ENCODE results near the gene TRAP1. TPM values are rescaled to one million over a fixed set of nuclear protein-coding genes. Genes with fewer than 3 reads are reported as not detected.

The TRAP1 gene
- total RNA-seq, 1 experiment from 2014 or later, result 232 TPM

DNA sequence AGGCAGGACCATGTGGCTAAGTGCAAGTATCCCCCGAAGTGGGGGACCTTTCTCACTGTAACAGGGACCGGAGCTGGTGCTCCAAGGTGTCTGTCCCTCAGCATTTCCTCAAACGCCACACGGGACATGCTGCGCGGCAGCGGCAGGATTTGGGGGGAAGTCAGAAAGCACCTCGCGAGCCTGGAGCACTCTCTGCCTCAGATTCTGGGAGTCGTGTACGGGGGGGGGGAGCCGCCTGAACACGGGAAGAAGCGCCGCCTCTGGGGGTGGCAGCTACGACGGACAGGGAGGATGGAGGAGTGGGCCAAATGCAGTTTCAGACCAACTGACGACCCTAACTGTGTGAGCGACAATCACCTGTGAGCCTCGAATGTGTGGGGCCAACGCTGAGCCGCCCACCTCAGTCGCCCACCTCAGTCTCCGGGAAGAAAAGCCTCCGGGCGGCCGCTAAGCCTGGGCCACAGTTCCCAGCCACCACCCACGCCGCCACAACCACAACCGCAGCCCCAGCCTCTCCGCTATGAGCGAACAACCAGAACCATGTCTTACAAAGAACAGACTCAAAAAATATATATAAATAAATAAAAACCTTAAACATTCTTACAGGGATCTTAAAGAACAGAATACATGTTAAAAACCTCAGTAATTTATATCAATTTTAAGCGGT, 8.8 kb upstream of the TRAP1 start:
- no peak overlapping the region for H3K27ac Mint-ChIP-seq (ENCODE audit: unreplicated experiment)
- no TSS peak for BruUV-seq (replicated peaks)
- H3K36me3 Mint-ChIP-seq (ENCODE audit: insufficient read depth, unreplicated experiment), result peaks cover 57% of the 10 kb centered on the region
- TF ChIP-seq, protein P1, sequence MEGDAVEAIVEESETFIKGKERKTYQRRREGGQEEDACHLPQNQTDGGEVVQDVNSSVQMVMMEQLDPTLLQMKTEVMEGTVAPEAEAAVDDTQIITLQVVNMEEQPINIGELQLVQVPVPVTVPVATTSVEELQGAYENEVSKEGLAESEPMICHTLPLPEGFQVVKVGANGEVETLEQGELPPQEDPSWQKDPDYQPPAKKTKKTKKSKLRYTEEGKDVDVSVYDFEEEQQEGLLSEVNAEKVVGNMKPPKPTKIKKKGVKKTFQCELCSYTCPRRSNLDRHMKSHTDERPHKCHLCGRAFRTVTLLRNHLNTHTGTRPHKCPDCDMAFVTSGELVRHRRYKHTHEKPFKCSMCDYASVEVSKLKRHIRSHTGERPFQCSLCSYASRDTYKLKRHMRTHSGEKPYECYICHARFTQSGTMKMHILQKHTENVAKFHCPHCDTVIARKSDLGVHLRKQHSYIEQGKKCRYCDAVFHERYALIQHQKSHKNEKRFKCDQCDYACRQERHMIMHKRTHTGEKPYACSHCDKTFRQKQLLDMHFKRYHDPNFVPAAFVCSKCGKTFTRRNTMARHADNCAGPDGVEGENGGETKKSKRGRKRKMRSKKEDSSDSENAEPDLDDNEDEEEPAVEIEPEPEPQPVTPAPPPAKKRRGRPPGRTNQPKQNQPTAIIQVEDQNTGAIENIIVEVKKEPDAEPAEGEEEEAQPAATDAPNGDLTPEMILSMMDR (IDR thresholded peaks at IDR 0.05; ENCODE audit: unreplicated experiment), result no peak
- H3K9me3 Mint-ChIP-seq (ENCODE audit: low read depth, unreplicated experiment), result no peaks in the 10 kb centered on the region
- CTCF ChIA-PET, result no interaction called here
- intact Hi-C loops (cut with micrococcal nuclease; ENCODE audit: unreplicated experiment), result no loop called here
- no peaks in the 10 kb centered on the region for H3K27me3 Mint-ChIP-seq (ENCODE audit: unreplicated experiment)
- no peaks in the 10 kb centered on the region for H3K4me1 Mint-ChIP-seq (ENCODE audit: low read depth, unreplicated experiment)
- no peak overlapping the region for H3K4me3 Mint-ChIP-seq (ENCODE audit: low read depth, unreplicated experiment)
- no peak for DNase-seq

- TF ChIP-seq, protein P1 (IDR thresholded peaks at IDR 0.05; ENCODE audit: unreplicated experiment), result no peak
- Mint-ChIP-seq H3K4me3 (ENCODE audit: low read depth, unreplicated experiment) (no peak overlapping the region), H3K27me3 (ENCODE audit: unreplicated experiment) (no peaks in the 10 kb centered on the region), H3K9me3 (ENCODE audit: low read depth, unreplicated experiment) (no peaks in the 10 kb centered on the region), H3K4me1 (ENCODE audit: low read depth, unreplicated experiment) (no peaks in the 10 kb centered on the region), H3K27ac (ENCODE audit: unreplicated experiment) (no peak overlapping the region), H3K36me3 (ENCODE audit: insufficient read depth, unreplicated experiment) (peaks cover 48% of the 10 kb centered on the region)
- intact Hi-C loops (cut with micrococcal nuclease; ENCODE audit: unreplicated experiment), result no loop called here
- no TSS peak for BruUV-seq (replicated peaks)
- DNase-seq, result no peak
- CTCF ChIA-PET, result no interaction called here
Measured at GRCh38 chr16:3725276-3725675, 8.0 kb upstream of the TRAP1 start.

DNA sequence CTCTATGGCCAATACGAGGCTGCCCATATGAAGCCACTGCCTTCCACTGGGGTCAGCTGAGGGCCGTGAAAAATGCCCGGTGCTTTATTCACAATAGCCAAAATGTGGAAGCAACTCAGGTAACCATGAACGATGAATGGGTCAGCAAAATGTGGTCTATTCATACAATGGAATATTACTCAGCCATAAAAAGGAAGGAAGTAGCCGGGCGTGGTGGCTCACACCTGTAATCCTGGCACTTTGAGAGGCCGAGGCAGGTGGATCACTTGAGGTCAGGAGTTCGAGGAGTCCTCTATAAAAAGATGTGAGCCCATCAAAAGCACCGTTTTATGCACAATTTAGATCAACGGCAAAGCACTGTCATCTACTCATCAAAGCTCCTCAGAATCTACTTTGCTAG, 5.2 kb upstream of the TRAP1 start:
- CTCF ChIA-PET, result no interaction called here
- intact Hi-C loops (cut with micrococcal nuclease; ENCODE audit: unreplicated experiment), result no loop called here

DNA sequence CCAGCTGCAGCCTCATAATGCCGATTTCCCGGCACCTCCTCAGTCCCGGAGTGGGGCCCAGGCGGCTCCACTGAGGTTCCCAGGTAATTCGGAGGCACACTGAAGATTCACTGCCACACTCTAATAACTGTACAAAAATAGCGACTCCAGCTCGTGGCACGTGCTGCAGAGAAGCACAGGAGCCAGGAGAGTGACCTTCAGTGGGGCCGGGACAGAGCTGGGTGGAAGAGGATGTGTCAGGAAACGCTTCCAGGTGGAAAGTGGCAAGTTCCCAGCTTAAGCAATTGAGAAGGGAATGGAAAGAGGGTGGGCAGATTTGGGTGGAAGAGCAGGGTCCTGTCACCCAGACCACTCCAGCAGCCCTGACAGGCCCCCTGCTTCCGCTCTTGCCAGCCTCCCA, 3.1 kb upstream of the TRAP1 start:
- H3K4me3 Mint-ChIP-seq (ENCODE audit: low read depth, unreplicated experiment), result no peak overlapping the region
- CTCF ChIA-PET, result no interaction called here
- peaks cover 10% of the 10 kb centered on the region for H3K4me1 Mint-ChIP-seq (ENCODE audit: low read depth, unreplicated experiment)
- no peak for DNase-seq
- TF ChIP-seq, protein P1 (IDR thresholded peaks at IDR 0.05; ENCODE audit: unreplicated experiment), result no peak
- H3K9me3 Mint-ChIP-seq (ENCODE audit: low read depth, unreplicated experiment), result no peaks in the 10 kb centered on the region
- H3K36me3 Mint-ChIP-seq (ENCODE audit: insufficient read depth, unreplicated experiment), result peaks cover 33% of the 10 kb centered on the region
- intact Hi-C loops (cut with micrococcal nuclease; ENCODE audit: unreplicated experiment), result no loop called here
- BruUV-seq (replicated peaks), result no TSS peak
- no peaks in the 10 kb centered on the region for H3K27me3 Mint-ChIP-seq (ENCODE audit: unreplicated experiment)
- H3K27ac Mint-ChIP-seq (ENCODE audit: unreplicated experiment), result no peak overlapping the region

More for the DNA sequence above, 5.2 kb upstream of the TRAP1 start:
- Mint-ChIP-seq H3K4me1 (ENCODE audit: low read depth, unreplicated experiment) (peaks cover 10% of the 10 kb centered on the region), H3K9me3 (ENCODE audit: low read depth, unreplicated experiment) (no peaks in the 10 kb centered on the region), H3K4me3 (ENCODE audit: low read depth, unreplicated experiment) (no peak overlapping the region), H3K27me3 (ENCODE audit: unreplicated experiment) (no peaks in the 10 kb centered on the region), H3K36me3 (ENCODE audit: insufficient read depth, unreplicated experiment) (peaks cover 26% of the 10 kb centered on the region), H3K27ac (ENCODE audit: unreplicated experiment) (no peak overlapping the region)
- no peak for DNase-seq
- TF ChIP-seq, protein P1 (IDR thresholded peaks at IDR 0.05; ENCODE audit: unreplicated experiment), result no peak
- BruUV-seq (replicated peaks), result no TSS peak

Data from Calu3 (cell line).